Ascending aorta (tissue), 2 donors: ENCODE results near the gene OR7G2. TPM values are rescaled to one million over a fixed set of nuclear protein-coding genes. Genes with fewer than 3 reads are reported as not detected.
"Not testable (repeated sequence)": the region's sequence is repeated elsewhere in the genome, so short reads cannot be mapped to it uniquely, and the experiment has no call there.

Source experiments
- DNase-seq, 2 donors: peaks; one replicate each; pipeline ENCODE4 v3.0.0-alpha.2; 2019; ENCODE audit warnings: low spot score in 2 of 2
- H3K27ac ChIP-seq, 2 donors: fragments of 200-600 bp; sonication (generic); one replicate each; pipeline ENCODE4 v1.5.1; 2016 to 2017; ENCODE audit warnings: mild to moderate bottlenecking in 1 of 2
- H3K27me3 ChIP-seq: fragments of 200-600 bp; sonication (generic); one replicate; pipeline ENCODE4 v1.5.1; 2017
- H3K36me3 ChIP-seq, 2 donors: fragments of 200-600 bp; sonication (generic); one replicate each; pipeline ENCODE4 v1.5.1; 2016
- H3K4me1 ChIP-seq, 2 donors: fragments of 200-600 bp; sonication (generic); one replicate each; pipeline ENCODE4 v1.5.1; 2016 to 2017; ENCODE audit warnings: mild to moderate bottlenecking in 1 of 2
- H3K4me3 ChIP-seq, 2 donors: fragments of 200-600 bp; sonication (generic); one replicate each; pipeline ENCODE4 v1.5.1; 2016 to 2017; ENCODE audit warnings: mild to moderate bottlenecking in 1 of 2
- H3K9me3 ChIP-seq, 2 donors: fragments of 200-600 bp; sonication (generic); one replicate each; pipeline ENCODE4 v1.5.1; 2016
- intact Hi-C: fragments of 100-400 bp; cut with DNase I; formaldehyde crosslinking; loops from one replicate; pipeline ENCODE4 v1.15.1; 2023
- total RNA-seq: library from RNA; depleted of rRNA; stranded (reverse); fragments of >200 nt; gene quantifications from one replicate; pipeline ENCODE4 v1.1.0, GENCODE V29; 2016
- TF ChIP-seq, protein P1 (sequence below), 3 experiments: fragments of 200-600 bp in 2 of 3; fragments of 450-650 bp in 1 of 3; sonication (generic) in 2 of 3; IDR thresholded peaks; one replicate each; pipeline ENCODE4 v1.5.1; 2016 to 2019; ENCODE audit warnings: antibody characterized with exemption in 3 of 3, mild to moderate bottlenecking in 1 of 3, moderate library complexity in 1 of 3

The OR7G2 gene
- total RNA-seq, 1 donor from 2014 or later, result not detected

DNA sequence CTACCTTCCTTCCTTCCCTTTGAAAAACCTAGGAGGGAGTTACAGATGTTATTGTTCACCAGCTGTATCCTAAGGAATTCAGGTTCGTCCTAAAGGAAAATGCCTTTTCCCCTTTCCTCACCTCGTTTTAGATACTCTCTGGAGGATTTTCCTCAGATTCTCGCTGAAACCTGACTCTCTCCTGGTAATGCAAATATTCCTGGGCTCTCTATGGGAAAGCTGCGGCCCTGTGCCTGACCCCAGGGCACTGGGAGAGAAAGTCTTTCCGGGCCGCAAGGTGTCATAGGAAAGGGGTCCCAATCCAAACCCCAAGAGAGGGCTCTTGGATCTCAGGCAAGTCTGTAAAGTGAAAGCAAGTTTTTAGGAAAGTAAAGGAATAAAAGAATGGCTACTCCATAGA lies 33.5 kb downstream of the OR7G2 start:
- no peaks in the 10 kb centered on the region for H3K27me3 ChIP-seq
- no peak overlapping the region for H3K4me3 ChIP-seq
- H3K9me3 ChIP-seq, result no peaks in the 10 kb centered on the region
- H3K36me3 ChIP-seq, result no peaks in the 10 kb centered on the region
- intact Hi-C loops, result no loop called here
- TF ChIP-seq, protein P1, sequence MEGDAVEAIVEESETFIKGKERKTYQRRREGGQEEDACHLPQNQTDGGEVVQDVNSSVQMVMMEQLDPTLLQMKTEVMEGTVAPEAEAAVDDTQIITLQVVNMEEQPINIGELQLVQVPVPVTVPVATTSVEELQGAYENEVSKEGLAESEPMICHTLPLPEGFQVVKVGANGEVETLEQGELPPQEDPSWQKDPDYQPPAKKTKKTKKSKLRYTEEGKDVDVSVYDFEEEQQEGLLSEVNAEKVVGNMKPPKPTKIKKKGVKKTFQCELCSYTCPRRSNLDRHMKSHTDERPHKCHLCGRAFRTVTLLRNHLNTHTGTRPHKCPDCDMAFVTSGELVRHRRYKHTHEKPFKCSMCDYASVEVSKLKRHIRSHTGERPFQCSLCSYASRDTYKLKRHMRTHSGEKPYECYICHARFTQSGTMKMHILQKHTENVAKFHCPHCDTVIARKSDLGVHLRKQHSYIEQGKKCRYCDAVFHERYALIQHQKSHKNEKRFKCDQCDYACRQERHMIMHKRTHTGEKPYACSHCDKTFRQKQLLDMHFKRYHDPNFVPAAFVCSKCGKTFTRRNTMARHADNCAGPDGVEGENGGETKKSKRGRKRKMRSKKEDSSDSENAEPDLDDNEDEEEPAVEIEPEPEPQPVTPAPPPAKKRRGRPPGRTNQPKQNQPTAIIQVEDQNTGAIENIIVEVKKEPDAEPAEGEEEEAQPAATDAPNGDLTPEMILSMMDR (IDR thresholded peaks at IDR 0.05), result no peak
- DNase-seq, result no peak
- H3K4me1 ChIP-seq, result peaks cover 0 to 2% of the 10 kb centered on the region in 2 donors
- H3K27ac ChIP-seq, result no peak overlapping the region

DNA sequence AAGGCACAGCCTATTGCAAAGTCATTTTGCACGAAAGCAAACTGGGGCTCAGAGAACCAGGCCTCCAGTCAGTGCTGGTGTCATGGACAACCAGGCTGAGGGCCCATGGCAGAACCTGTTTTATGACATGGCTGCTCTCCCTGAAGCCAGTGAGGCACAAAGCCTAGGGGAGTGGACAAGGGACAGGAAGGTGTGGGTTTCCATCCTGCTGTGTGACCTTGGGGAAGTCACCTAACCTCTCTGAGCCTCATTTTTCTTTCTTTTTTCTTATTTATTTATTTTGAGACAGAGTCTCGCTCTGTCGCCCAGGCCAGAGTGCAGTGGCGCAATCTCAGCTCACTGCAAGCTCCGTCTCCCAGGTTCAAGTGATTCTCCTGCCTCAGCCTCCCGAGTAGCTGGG lies 35.6 kb downstream of the OR7G2 start:
- H3K4me3 ChIP-seq, DNase-seq, intact Hi-C loops, H3K4me1 ChIP-seq, H3K9me3 ChIP-seq, H3K27ac ChIP-seq, H3K36me3 ChIP-seq, H3K27me3 ChIP-seq: not testable (repeated sequence)

DNA sequence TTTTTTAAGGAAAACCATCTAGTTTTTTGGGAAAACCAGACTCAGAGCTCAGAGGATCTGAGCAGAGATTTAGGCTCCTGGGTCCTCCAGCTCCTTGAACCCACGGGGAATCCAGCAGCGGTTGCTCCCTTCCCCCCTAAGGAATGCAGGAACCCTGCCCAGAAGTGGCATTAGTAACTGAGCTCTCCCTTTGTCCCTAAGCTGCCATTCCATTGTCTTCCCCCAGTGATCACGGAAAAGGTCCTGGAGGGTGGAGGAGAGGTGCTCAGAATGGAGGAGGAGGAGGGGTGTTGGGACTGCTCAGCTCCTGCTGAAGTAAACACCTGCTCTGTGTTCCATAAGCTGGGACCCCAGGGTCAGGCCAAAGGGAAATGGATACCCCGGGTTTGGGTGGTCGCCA lies 37.2 kb downstream of the OR7G2 start:
- intact Hi-C loops, result no loop called here
- no peak for DNase-seq
- Histone ChIP-seq H3K9me3 (no peaks in the 10 kb centered on the region), H3K27me3 (no peaks in the 10 kb centered on the region), H3K4me1 (peaks cover 0 to under 1% of the 10 kb centered on the region in 2 donors), H3K4me3 (no peak overlapping the region), H3K27ac (no peak overlapping the region), H3K36me3 (no peaks in the 10 kb centered on the region)
- TF ChIP-seq, protein P1 (IDR thresholded peaks at IDR 0.05), result no peak

DNA sequence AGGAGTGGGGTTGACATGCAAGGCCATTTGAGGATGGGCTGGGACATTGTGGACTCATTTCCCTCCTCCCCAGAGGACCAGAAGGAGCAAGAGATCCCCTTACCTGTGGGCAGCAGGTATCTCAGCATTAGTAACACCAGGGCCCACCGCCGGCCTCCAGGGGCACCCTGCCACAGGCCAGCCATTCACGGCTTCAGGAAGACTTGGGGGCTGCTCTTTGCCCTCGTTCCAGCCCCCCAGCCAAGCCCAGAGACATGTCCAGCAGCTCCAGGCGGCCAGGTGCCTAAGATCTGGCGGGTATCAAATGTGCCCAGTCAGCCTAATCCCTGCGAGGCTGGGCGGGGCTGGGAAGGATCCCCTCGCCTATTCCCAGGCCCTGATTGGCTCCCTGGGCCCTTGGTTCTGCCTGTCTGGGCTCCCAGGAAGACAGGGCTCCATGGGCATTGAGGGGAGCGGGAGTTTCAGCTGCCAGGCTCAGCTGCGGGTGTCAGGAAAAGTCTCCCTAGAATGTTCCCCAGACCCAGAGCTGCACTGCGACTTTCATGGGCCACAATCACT lies 41.7 kb downstream of the OR7G2 start:
- intact Hi-C loops, result no loop called here
- DNase-seq, result no peak
- Histone ChIP-seq H3K4me3 (no peak overlapping the region), H3K9me3 (no peaks in the 10 kb centered on the region), H3K4me1 (no peaks in the 10 kb centered on the region), H3K36me3 (no peaks in the 10 kb centered on the region), H3K27ac (no peak overlapping the region), H3K27me3 (no peaks in the 10 kb centered on the region)
- TF ChIP-seq, protein P1 (IDR thresholded peaks at IDR 0.05), result no peak

DNA sequence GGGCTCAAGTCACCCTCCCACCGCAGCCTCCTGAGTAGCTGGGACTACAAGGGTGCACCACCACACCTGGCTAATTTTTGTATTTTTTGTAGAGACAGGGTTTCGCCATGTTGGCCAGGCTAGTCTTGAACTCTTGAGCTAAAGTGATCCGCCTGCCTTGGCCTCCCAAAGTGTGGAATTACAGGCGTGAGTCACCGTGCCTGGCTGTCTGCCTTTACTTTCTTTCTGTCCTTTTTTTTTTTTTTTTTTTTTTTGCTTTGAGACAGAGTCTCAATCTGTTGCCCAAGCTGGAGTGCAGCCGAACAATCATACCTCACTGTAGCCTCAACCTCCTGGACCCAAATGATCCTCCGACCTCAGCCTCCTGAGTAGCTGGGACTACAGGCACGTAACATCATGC lies 45.4 kb downstream of the OR7G2 start:
- no peak overlapping the region for H3K27ac ChIP-seq
- TF ChIP-seq, protein P1 (IDR thresholded peaks at IDR 0.05), result no peak
- intact Hi-C loops, result no loop called here
- H3K9me3 ChIP-seq, result no peaks in the 10 kb centered on the region
- H3K4me1 ChIP-seq, result no peaks in the 10 kb centered on the region
- no peak overlapping the region for H3K4me3 ChIP-seq
- no peak for DNase-seq
- H3K36me3 ChIP-seq, result no peaks in the 10 kb centered on the region
- H3K27me3 ChIP-seq, result no peaks in the 10 kb centered on the region

DNA sequence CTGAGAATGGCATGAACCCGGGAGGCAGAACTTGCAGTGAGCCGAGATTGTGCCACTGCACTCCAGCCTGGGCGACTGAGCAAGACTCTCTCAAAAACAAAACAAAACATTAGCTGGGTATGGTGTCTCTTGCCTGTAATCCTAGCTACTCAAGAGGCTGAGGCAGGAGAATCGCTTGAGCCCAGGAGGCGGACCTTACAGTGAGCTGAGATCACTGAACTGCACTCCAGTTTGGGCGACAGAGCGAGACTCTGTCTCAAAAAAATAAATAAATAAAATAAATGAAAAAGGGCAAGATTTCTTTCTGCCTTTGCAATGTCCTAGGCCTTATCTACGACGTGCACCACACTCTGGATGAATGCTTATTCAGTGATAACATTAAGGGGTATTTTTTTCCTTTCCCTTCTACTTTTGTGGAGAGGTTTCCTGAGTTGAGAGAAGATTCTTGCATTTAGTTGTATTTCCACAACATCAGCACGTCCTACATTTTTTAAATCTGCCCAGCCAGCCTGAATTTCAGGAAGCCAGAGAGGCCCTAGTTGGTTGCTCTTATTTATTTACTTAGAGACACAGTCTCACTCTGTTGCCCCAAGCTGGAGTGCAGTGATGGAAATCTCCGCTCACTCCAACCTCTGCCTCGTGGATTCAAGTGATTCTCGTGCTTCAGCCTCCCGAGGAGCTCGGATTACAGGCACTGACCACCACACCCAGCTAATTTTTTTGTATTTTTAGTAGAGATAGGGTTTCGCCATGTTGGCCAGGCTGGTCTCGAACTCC lies 46.5 kb downstream of the OR7G2 start:
- Histone ChIP-seq H3K4me3 (no peak overlapping the region), H3K9me3 (no peaks in the 10 kb centered on the region), H3K27me3 (no peaks in the 10 kb centered on the region), H3K27ac (no peak overlapping the region), H3K4me1 (no peaks in the 10 kb centered on the region), H3K36me3 (no peaks in the 10 kb centered on the region)
- no peak for DNase-seq
- intact Hi-C loops, result no loop called here
- TF ChIP-seq, protein P1 (IDR thresholded peaks at IDR 0.05), result no peak
